HL-60 (cell line): ENCODE data around the gene PRG3.

Experiments used
- DNase-seq, 2 experiments: peaks; one replicate each; pipeline ENCODE4 v3.0.0-alpha.2; 2010 to 2020; ENCODE audit warnings: low read depth in 1 of 2, low spot score in 1 of 2
- H3K27ac ChIP-seq: fragments of 250-450 bp; sonication (Bioruptor Pico); replicated peaks from 2 replicates; pipeline ENCODE4 v1.5.1; 2020; ENCODE audit warnings: mild to moderate bottlenecking, moderate library complexity
- H3K27me3 ChIP-seq: fragments of 250-450 bp; sonication (Bioruptor Pico); 2 replicates; pipeline ENCODE4 v1.5.1; 2021; ENCODE audit warnings: mild to moderate bottlenecking, moderate library complexity; ENCODE audit not compliant: insufficient read depth, poor library complexity, severe bottlenecking
- H3K4me3 ChIP-seq: replicated peaks from 2 replicates; pipeline ENCODE4 v1.5.1; 2011; ENCODE audit warnings: mild to moderate bottlenecking, control low read depth, low read length; ENCODE audit not compliant: insufficient read depth
- GABPA ChIP-seq: IDR thresholded peaks from 2 replicates; pipeline ENCODE4 v1.6.1; 2012; ENCODE audit warnings: low read depth
- POLR2AphosphoS5 ChIP-seq: IDR thresholded peaks from 2 replicates; pipeline ENCODE4 v1.6.1; 2012; ENCODE audit warnings: low read depth
- SPI1 ChIP-seq: IDR thresholded peaks from 2 replicates; pipeline ENCODE4 v1.6.1; 2012; ENCODE audit warnings: low read depth, mild to moderate bottlenecking, borderline replicate concordance
- TF ChIP-seq, protein P1 (sequence below): IDR thresholded peaks from one replicate; pipeline ENCODE4 v1.5.1; 2011; ENCODE audit warnings: low read length, control low read depth, inconsistent platforms; ENCODE audit not compliant: insufficient read depth
- TF ChIP-seq, protein P2 (sequence below): IDR thresholded peaks from 2 replicates; pipeline ENCODE4 v1.6.1; 2012; ENCODE audit warnings: low read depth; ENCODE audit not compliant: insufficient replicate concordance

PRG3 gene

DNA sequence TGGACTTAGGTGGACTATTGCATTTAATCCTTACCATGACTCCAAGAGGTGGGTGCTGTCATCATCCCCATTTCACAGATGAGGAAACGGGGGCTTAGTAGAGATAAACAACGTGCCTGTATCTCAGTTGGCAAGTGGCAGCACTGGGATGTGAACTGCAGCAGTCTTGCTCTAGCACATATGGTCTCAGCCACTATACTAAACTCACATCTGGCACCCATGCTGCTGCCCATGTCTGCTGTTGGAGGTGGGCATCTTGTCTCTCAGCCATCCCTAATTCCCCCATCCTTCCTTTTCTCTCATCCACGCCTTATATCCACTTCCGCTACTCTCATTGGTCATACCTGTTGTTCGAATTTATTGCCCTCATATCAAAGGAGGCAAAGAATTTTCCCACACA is 3.8 kb downstream of the PRG3 start:
- Histone ChIP-seq H3K27me3 (no peaks in the 10 kb centered on the region), H3K27ac (no peak overlapping the region), H3K4me3 (no peak overlapping the region)
- TF ChIP-seq GABPA: no peak
- no peak for TF ChIP-seq SPI1
- no peak for TF ChIP-seq POLR2AphosphoS5
- TF ChIP-seq, protein P1, sequence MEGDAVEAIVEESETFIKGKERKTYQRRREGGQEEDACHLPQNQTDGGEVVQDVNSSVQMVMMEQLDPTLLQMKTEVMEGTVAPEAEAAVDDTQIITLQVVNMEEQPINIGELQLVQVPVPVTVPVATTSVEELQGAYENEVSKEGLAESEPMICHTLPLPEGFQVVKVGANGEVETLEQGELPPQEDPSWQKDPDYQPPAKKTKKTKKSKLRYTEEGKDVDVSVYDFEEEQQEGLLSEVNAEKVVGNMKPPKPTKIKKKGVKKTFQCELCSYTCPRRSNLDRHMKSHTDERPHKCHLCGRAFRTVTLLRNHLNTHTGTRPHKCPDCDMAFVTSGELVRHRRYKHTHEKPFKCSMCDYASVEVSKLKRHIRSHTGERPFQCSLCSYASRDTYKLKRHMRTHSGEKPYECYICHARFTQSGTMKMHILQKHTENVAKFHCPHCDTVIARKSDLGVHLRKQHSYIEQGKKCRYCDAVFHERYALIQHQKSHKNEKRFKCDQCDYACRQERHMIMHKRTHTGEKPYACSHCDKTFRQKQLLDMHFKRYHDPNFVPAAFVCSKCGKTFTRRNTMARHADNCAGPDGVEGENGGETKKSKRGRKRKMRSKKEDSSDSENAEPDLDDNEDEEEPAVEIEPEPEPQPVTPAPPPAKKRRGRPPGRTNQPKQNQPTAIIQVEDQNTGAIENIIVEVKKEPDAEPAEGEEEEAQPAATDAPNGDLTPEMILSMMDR: no peak
- TF ChIP-seq, protein P2, sequence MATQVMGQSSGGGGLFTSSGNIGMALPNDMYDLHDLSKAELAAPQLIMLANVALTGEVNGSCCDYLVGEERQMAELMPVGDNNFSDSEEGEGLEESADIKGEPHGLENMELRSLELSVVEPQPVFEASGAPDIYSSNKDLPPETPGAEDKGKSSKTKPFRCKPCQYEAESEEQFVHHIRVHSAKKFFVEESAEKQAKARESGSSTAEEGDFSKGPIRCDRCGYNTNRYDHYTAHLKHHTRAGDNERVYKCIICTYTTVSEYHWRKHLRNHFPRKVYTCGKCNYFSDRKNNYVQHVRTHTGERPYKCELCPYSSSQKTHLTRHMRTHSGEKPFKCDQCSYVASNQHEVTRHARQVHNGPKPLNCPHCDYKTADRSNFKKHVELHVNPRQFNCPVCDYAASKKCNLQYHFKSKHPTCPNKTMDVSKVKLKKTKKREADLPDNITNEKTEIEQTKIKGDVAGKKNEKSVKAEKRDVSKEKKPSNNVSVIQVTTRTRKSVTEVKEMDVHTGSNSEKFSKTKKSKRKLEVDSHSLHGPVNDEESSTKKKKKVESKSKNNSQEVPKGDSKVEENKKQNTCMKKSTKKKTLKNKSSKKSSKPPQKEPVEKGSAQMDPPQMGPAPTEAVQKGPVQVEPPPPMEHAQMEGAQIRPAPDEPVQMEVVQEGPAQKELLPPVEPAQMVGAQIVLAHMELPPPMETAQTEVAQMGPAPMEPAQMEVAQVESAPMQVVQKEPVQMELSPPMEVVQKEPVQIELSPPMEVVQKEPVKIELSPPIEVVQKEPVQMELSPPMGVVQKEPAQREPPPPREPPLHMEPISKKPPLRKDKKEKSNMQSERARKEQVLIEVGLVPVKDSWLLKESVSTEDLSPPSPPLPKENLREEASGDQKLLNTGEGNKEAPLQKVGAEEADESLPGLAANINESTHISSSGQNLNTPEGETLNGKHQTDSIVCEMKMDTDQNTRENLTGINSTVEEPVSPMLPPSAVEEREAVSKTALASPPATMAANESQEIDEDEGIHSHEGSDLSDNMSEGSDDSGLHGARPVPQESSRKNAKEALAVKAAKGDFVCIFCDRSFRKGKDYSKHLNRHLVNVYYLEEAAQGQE: no peak
- DNase-seq: no peak

DNA sequence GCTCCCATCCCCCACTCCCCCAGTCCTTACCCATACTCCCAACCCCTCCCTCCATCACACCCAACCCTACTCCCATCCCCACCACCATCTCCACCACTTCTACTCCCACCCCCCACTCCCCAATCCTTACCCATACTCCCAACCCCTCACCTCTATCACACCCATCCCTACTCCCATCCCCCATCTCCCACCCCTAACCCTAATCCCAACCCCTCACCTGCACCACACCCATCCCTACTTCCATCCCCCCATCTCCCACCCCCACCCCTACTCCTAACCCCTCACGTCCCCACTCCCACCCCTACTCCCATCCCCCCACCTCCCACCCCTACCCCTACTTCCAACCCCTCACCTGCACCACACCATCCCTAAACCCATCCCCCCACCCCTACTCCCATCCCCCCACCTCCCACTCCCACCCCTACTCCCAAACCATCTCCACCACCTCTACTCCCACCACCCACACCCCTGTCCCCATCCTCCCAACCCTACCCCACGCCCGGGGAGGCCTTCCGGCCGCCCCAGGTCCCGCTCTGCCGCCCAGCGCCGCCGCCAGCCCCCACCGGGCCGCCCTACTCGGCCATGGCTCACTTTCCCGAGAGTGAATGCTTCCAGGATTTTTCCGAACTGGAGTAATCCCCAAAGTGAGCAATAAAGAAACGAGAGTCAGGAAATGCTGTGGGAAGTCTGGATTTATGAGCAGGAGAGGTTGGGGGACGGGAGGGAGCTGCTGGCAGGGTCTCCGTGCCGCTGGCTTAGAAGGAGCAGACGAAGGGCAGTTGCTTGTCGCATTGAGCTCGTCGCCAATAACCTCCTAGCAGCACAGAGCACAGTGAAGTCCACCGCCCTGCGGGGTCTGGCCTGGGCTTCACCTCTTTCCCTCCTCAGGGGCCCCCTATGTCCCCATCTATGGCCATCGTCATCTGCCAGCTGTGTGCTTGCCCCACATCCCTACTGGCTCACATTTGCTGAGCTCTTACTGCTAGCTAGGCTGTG is 4.6 kb downstream of the PRG3 start:
- no peak for DNase-seq
- no peak for TF ChIP-seq SPI1
- no peak for TF ChIP-seq POLR2AphosphoS5
- TF ChIP-seq, protein P2: no peak
- Histone ChIP-seq H3K4me3 (no peak overlapping the region), H3K27me3 (no peaks in the 10 kb centered on the region), H3K27ac (no peak overlapping the region)

DNA sequence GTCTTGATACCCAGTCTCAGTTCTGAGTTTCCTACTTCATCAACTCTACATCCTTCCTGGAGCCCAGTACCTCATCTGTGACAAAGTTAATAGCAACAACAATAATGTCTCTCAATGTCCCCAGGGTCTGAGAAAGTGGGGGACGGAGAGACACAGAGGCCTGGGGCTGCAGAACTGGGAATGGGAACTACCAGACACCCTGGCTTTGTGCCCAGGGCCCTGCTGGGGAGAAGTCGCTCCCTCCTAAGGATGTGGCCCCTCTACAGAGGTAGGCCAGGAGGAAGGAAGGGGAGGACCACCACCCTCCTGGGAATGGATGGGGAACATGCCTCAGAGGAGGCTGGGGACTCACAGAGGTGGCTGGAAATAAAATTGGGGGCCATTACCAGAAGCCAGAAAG is 5.5 kb downstream of the PRG3 start:
- Histone ChIP-seq H3K4me3 (no peak overlapping the region), H3K27me3 (no peaks in the 10 kb centered on the region), H3K27ac (no peak overlapping the region)
- TF ChIP-seq, protein P2: no peak
- no peak for TF ChIP-seq GABPA
- TF ChIP-seq, protein P1: no peak
- no peak for TF ChIP-seq POLR2AphosphoS5
- no peak for TF ChIP-seq SPI1
- no peak for DNase-seq
